Measurements from ENCODE around the gene MCF2. TPM values are rescaled to one million over a fixed set of nuclear protein-coding genes. Genes with fewer than 3 reads are reported as not detected.

MCF2 gene
- total and polyA plus RNA-seq, 9 donors = 0.91 to 8.1 (median 3.6) TPM

- Histone ChIP-seq H3K4me3 (no peak overlapping the region), H3K4me1 (ENCODE audit: insufficient read depth) (no peaks in the 10 kb centered on the region), H3K36me3 (no peaks in the 10 kb centered on the region), H3K9me3 (no peaks in the 10 kb centered on the region), H3K27me3 (no peaks in the 10 kb centered on the region), H3K27ac (no peak overlapping the region)
- no peak for DNase-seq
- no peak for TF ChIP-seq EP300 (IDR thresholded peaks at IDR 0.05)
- WGBS, 3 donors = 76 to 89% (median 84%) methylated on average over 6 of the region's 6 CpGs
- intact Hi-C loops (cut with DNase I) = no loop called here
These were observed 13.0 kb upstream of the MCF2 start for GRCh38 chrX:139720979-139721378.

GRCh38 chrX:139720136-139720535, 12.2 kb upstream of the MCF2 start:
- 45 to 48% (median 47%) methylated on average over 5 of the region's 5 CpGs for WGBS, 3 donors
- H3K9me3 ChIP-seq = no peaks in the 10 kb centered on the region
- H3K4me3 ChIP-seq = no peak overlapping the region
- no peaks in the 10 kb centered on the region for H3K36me3 ChIP-seq
- no peak for DNase-seq
- H3K4me1 ChIP-seq (ENCODE audit: insufficient read depth) = no peaks in the 10 kb centered on the region
- no peak for TF ChIP-seq CTCF (IDR thresholded peaks at IDR 0.05)
- no peak for TF ChIP-seq EP300 (IDR thresholded peaks at IDR 0.05)
- no peak for TF ChIP-seq POLR2A (IDR thresholded peaks at IDR 0.05)
- no peaks in the 10 kb centered on the region for H3K27me3 ChIP-seq
- intact Hi-C loops (cut with DNase I) = no loop called here
- H3K27ac ChIP-seq = no peak overlapping the region

GRCh38 chrX:139702658-139703057, 5.3 kb downstream of the MCF2 start:
- Histone ChIP-seq H3K9me3 (no peaks in the 10 kb centered on the region), H3K36me3 (no peaks in the 10 kb centered on the region), H3K4me3 (no peak overlapping the region), H3K27ac (no peak overlapping the region), H3K27me3 (no peaks in the 10 kb centered on the region), H3K4me1 (ENCODE audit: insufficient read depth) (no peaks in the 10 kb centered on the region)
- no peak for DNase-seq
- intact Hi-C loops (cut with DNase I) = loop anchor here in 1 of 4 donors (5.0 kb wide), 1 partner anchor 305 kb away; no protein-coding TSS in a partner anchor
- WGBS, 3 donors = 65 to 72% (median 71%) methylated on average over 3 of the region's 3 CpGs
- TF ChIP-seq POLR2A (IDR thresholded peaks at IDR 0.05) (no peak), CTCF (IDR thresholded peaks at IDR 0.05) (no peak), EP300 (IDR thresholded peaks at IDR 0.05) (no peak)

- intact Hi-C loops (cut with DNase I) = no loop called here
- Histone ChIP-seq H3K27ac (no peak overlapping the region), H3K36me3 (no peaks in the 10 kb centered on the region), H3K27me3 (no peaks in the 10 kb centered on the region), H3K4me3 (no peak overlapping the region), H3K4me1 (ENCODE audit: insufficient read depth) (no peaks in the 10 kb centered on the region), H3K9me3 (no peaks in the 10 kb centered on the region)
- 35 to 57% (median 43%) methylated on average over 8 of the region's 8 CpGs for WGBS, 3 donors
- TF ChIP-seq EP300 (IDR thresholded peaks at IDR 0.05) (no peak), CTCF (IDR thresholded peaks at IDR 0.05) (no peak), POLR2A (IDR thresholded peaks at IDR 0.05) (no peak)
- DNase-seq = no peak
These were observed 15.1 kb downstream of the MCF2 start for GRCh38 chrX:139692908-139693307.

- H3K27me3 ChIP-seq = no peaks in the 10 kb centered on the region
- 34 to 53% (median 49%) methylated on average over 11 of the region's 11 CpGs for WGBS, 3 donors
- TF ChIP-seq POLR2A (IDR thresholded peaks at IDR 0.05) (no peak), CTCF (IDR thresholded peaks at IDR 0.05) (no peak), EP300 (IDR thresholded peaks at IDR 0.05) (no peak)
- H3K36me3 ChIP-seq = no peaks in the 10 kb centered on the region
- H3K4me1 ChIP-seq (ENCODE audit: insufficient read depth) = no peaks in the 10 kb centered on the region
- H3K27ac ChIP-seq = no peak overlapping the region
- H3K4me3 ChIP-seq = peak overlapping the region; percentile 36
- no peaks in the 10 kb centered on the region for H3K9me3 ChIP-seq
- intact Hi-C loops (cut with DNase I) = no loop called here
- peak in 1 of 5 donors; percentile 10 for DNase-seq
These were observed 15.5 kb downstream of the MCF2 start for GRCh38 chrX:139692506-139692849.

Data from ovary (tissue), 9 donors.